ENCODE results near the gene AFAP1L1. TPM values are rescaled to one million over a fixed set of nuclear protein-coding genes. Genes with fewer than 3 reads are reported as not detected.
A peak's percentile ranks its signal among the peaks of the same experiment; 100 is the strongest.

AFAP1L1 gene
- total and polyA plus RNA-seq, 9 of the 15 experiments (the other 6 are each of a cell fraction or from before 2014, with no cell fraction given), result 0.01 to 0.12 (median 0.03) TPM; not detected in 4

- TF ChIP-seq PREB (CRISPR knock-in tag; IDR thresholded peaks at IDR 0.05) (no peak), BRCA1 (IDR thresholded peaks at IDR 0.05) (no peak), BRCA1 (CRISPR knock-in tag; IDR thresholded peaks at IDR 0.05) (no peak), KDM2B (CRISPR knock-in tag; IDR thresholded peaks at IDR 0.05) (0 out of 2 replicates have a peak, but pooled peaks have one; percentile 68), POLR2AphosphoS5 (IDR thresholded peaks at IDR 0.05; ENCODE audit: control insufficient read depth, insufficient read depth, low read depth, low read length) (peak; percentile 72), RNF2 (IDR thresholded peaks at IDR 0.05) (no peak), USF1 (CRISPR knock-in tag; IDR thresholded peaks at IDR 0.05) (no peak; the same call in 1 of the 2 replicates), CREBBP (IDR thresholded peaks at IDR 0.05; ENCODE audit: low read depth, low read length) (no peak), PPARD (CRISPR knock-in tag; IDR thresholded peaks at IDR 0.05) (no peak), CUX1 (CRISPR knock-in tag; IDR thresholded peaks at IDR 0.05) (no peak), ZNF586 (CRISPR knock-in tag; conservative IDR thresholded peaks at IDR 0.05) (no peak), HLTF (IDR thresholded peaks at IDR 0.05) (no peak), ZNF184 (CRISPR knock-in tag; IDR thresholded peaks at IDR 0.05) (no peak), NFE2 (IDR thresholded peaks at IDR 0.05; ENCODE audit: low read depth) (peak; percentile 57), SOX6 (IDR thresholded peaks at IDR 0.05) (peak; percentile 29; the same call in 1 of the 2 replicates), GABPB2 (CRISPR knock-in tag; conservative IDR thresholded peaks at IDR 0.05) (no peak), GATA2 (CRISPR knock-in tag; IDR thresholded peaks at IDR 0.05) (peak; percentile 44; the same call in 1 of the 2 replicates), ZBTB2 (IDR thresholded peaks at IDR 0.05) (no peak)
- TF ChIP-seq, protein P1, sequence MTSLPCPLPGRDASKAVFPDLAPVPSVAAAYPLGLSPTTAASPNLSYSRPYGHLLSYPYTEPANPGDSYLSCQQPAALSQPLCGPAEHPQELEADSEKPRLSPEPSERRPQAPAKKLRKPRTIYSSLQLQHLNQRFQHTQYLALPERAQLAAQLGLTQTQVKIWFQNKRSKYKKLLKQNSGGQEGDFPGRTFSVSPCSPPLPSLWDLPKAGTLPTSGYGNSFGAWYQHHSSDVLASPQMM (CRISPR knock-in tag; IDR thresholded peaks at IDR 0.05), result no peak
These were observed 86.0 kb downstream of the AFAP1L1 start, which contains the start of gene PCYOX1L (continued) for GRCh38 chr5:149357370-149358293.

Data from K562 (cell line).